H1 (cell line): ENCODE data around the gene F11R. TPM values are rescaled to one million over a fixed set of nuclear protein-coding genes. Genes with fewer than 3 reads are reported as not detected.
"Not testable (repeated sequence)": the region's sequence is repeated elsewhere in the genome, so short reads cannot be mapped to it uniquely, and the experiment has no call there.

ENCODE experiments used
- CTCF ChIA-PET: fragments of 300-600 bp; sonication (Branson Sonifier 250); formaldehyde crosslinking; loops from one replicate; lab custom pipeline; 2021; ENCODE audit not compliant: partially characterized antibody; lab: Charles Lee
- POLR2A ChIA-PET: fragments of 300-600 bp; sonication (Branson Sonifier 250); formaldehyde crosslinking; loops from one replicate; lab custom pipeline; 2021; ENCODE audit warnings: inconsistent platforms; ENCODE audit not compliant: partially characterized antibody; lab: Charles Lee
- DNase-seq, 2 experiments: peaks; one replicate each; pipeline versions ENCODE4 v3.0.0 to v3.0.0-alpha.2; 2010 to 2022; ENCODE audit warnings: low spot score in 2 of 2, low read depth in 1 of 2, mixed read lengths in 1 of 2
- FAIRE-seq: peaks from 2 replicates; lab custom pipeline; 2011; peaks lifted over from hg19 to GRCh38; lab: Jason Lieb, UNC
- H2AFZ ChIP-seq: 2 replicates; pipeline ENCODE4 v1.8.1; 2012; ENCODE audit warnings: low read length, inconsistent platforms
- H2AK5ac ChIP-seq: 2 replicates; pipeline ENCODE4 v1.6.1; 2013; ENCODE audit warnings: low read depth, low read length
- H2BK120ac ChIP-seq: replicated peaks from 2 replicates; pipeline ENCODE3; 2013; ENCODE audit warnings: low read depth, low read length, inconsistent platforms
- H2BK12ac ChIP-seq: 2 replicates; pipeline ENCODE4 v1.6.1; 2013; ENCODE audit warnings: low read depth, low read length
- H2BK15ac ChIP-seq: 2 replicates; pipeline ENCODE4 v1.6.1; 2013; ENCODE audit warnings: low read length
- H2BK20ac ChIP-seq: 2 replicates; pipeline ENCODE4 v1.6.1; 2013; ENCODE audit warnings: low read length
- H2BK5ac ChIP-seq: 2 replicates; pipeline ENCODE4 v1.6.1; 2013; ENCODE audit warnings: low read depth, low read length
- H3K14ac ChIP-seq: 2 replicates; pipeline ENCODE4 v1.6.1; 2013; ENCODE audit warnings: inconsistent platforms; ENCODE audit not compliant: insufficient read length
- H3K18ac ChIP-seq: 2 replicates; pipeline ENCODE4 v1.6.1; 2013; ENCODE audit warnings: low read length; ENCODE audit errors: extremely low read depth
- H3K23ac ChIP-seq: 2 replicates; pipeline ENCODE4 v1.6.1; 2013; ENCODE audit warnings: inconsistent platforms; ENCODE audit not compliant: insufficient read length
- H3K23me2 ChIP-seq: 2 replicates; pipeline ENCODE4 v1.6.1; 2013; ENCODE audit warnings: low read depth, low read length
- H3K27ac ChIP-seq: 2 replicates; pipeline ENCODE4 v1.6.1; 2011; ENCODE audit warnings: low read depth, low read length, inconsistent platforms
- H3K27me3 ChIP-seq, 4 experiments: replicated peaks in 1 of 4; 1 replicate in 1 of 4; 2 replicates in 3 of 4; pipeline versions ENCODE4 v1.6.1 to v1.8.1; 2011 to 2013; ENCODE audit warnings: low read length in 3 of 4, mild to moderate bottlenecking in 3 of 4, inconsistent platforms in 2 of 4, mixed read lengths in 2 of 4, moderate library complexity in 1 of 4; ENCODE audit not compliant: control insufficient read depth in 3 of 4, insufficient read depth in 3 of 4; ENCODE audit errors: extremely low read depth in 1 of 4
- H3K36me3 ChIP-seq, 4 experiments: 2 replicates each; pipeline versions ENCODE4 v1.6.1 to v1.8.1; 2011 to 2013; ENCODE audit warnings: mild to moderate bottlenecking in 4 of 4, low read length in 3 of 4, moderate library complexity in 2 of 4, control low read depth in 1 of 4, inconsistent platforms in 1 of 4; ENCODE audit not compliant: insufficient read depth in 4 of 4, control insufficient read depth in 2 of 4
- H3K4ac ChIP-seq: replicated peaks from 2 replicates; pipeline ENCODE3; 2013; ENCODE audit warnings: low read length, low read depth, mixed read lengths, inconsistent platforms; ENCODE audit not compliant: insufficient read length
- H3K4me1 ChIP-seq, 4 experiments: replicated peaks in 1 of 4; 1 replicate in 1 of 4; 2 replicates in 3 of 4; pipeline versions ENCODE4 v1.6.1 to v1.8.1; 2011 to 2013; ENCODE audit warnings: low read length in 3 of 4, inconsistent platforms in 2 of 4, mixed read lengths in 1 of 4; ENCODE audit not compliant: insufficient read depth in 4 of 4, control insufficient read depth in 3 of 4
- H3K4me2 ChIP-seq, 2 experiments: 2 replicates each; pipeline versions ENCODE4 v1.6.1 to v1.8.1; 2011 to 2013; ENCODE audit warnings: low read depth in 2 of 2, low read length in 2 of 2, control low read depth in 1 of 2, inconsistent platforms in 1 of 2, mild to moderate bottlenecking in 1 of 2; ENCODE audit not compliant: insufficient read depth in 1 of 2
- H3K4me3 ChIP-seq, 4 experiments: fragments of 200-600, 300-600 bp in 1 of 4; sonication (generic), shearing (Covaris generic), sonication (Bioruptor Twin) in 1 of 4; 2 replicates each; pipeline versions ENCODE4 v1.5.1 to v1.8.1; 2011 to 2016; ENCODE audit warnings: low read length in 4 of 4, low read depth in 3 of 4, control low read depth in 2 of 4, inconsistent platforms in 2 of 4, mild to moderate bottlenecking in 2 of 4, mixed read lengths in 1 of 4, moderate library complexity in 1 of 4; ENCODE audit not compliant: insufficient read depth in 2 of 4; ENCODE audit errors: extremely low read depth in 1 of 4
- H3K56ac ChIP-seq: replicated peaks from 2 replicates; pipeline ENCODE3; 2013; ENCODE audit warnings: low read depth, mild to moderate bottlenecking, mixed read lengths, low read length, inconsistent platforms; ENCODE audit not compliant: insufficient read length
- H3K79me1 ChIP-seq: 2 replicates; pipeline ENCODE4 v1.6.1; 2013; ENCODE audit warnings: low read depth, low read length, control low read depth
- H3K79me2 ChIP-seq, 2 experiments: 2 replicates each; pipeline versions ENCODE4 v1.6.1 to v1.8.1; 2012 to 2013; ENCODE audit warnings: low read length in 2 of 2, mild to moderate bottlenecking in 2 of 2, inconsistent platforms in 1 of 2; ENCODE audit not compliant: insufficient read depth in 2 of 2, control insufficient read depth in 1 of 2
- H3K9ac ChIP-seq, 4 experiments: replicated peaks in 1 of 4; 1 replicate in 1 of 4; 2 replicates in 3 of 4; pipeline versions ENCODE4 v1.6.1 to v1.8.1; 2011 to 2013; ENCODE audit warnings: low read depth in 3 of 4, low read length in 3 of 4, control low read depth in 2 of 4, mild to moderate bottlenecking in 2 of 4, moderate library complexity in 2 of 4, inconsistent platforms in 1 of 4; ENCODE audit errors: extremely low read depth in 1 of 4
- H3K9me3 ChIP-seq, 2 experiments: 2 replicates each; pipeline versions ENCODE4 v1.6.1 to v1.8.1; 2012 to 2013; ENCODE audit warnings: mild to moderate bottlenecking in 2 of 2, moderate library complexity in 2 of 2, control low read depth in 1 of 2, inconsistent platforms in 1 of 2, low read depth in 1 of 2, low read length in 1 of 2, mixed read lengths in 1 of 2; ENCODE audit not compliant: insufficient read depth in 2 of 2
- H4K20me1 ChIP-seq, 2 experiments: replicated peaks in 1 of 2; 2 replicates each; pipeline versions ENCODE3 to v1.8.1; 2011 to 2013; ENCODE audit warnings: inconsistent platforms in 2 of 2, low read length in 2 of 2, mild to moderate bottlenecking in 1 of 2; ENCODE audit not compliant: insufficient read depth in 2 of 2, control insufficient read depth in 1 of 2
- H4K5ac ChIP-seq: 2 replicates; pipeline ENCODE4 v1.6.1; 2013; ENCODE audit warnings: low read length, low read depth, mixed read lengths, inconsistent platforms; ENCODE audit not compliant: insufficient read length
- H4K8ac ChIP-seq: 2 replicates; pipeline ENCODE4 v1.8.0; 2013; ENCODE audit warnings: mild to moderate bottlenecking, moderate library complexity, low read length, inconsistent platforms; ENCODE audit not compliant: insufficient read depth; ENCODE audit errors: extremely low read depth
- H4K91ac ChIP-seq: replicated peaks from 2 replicates; pipeline ENCODE3; 2013; ENCODE audit warnings: low read length, mixed read lengths, inconsistent platforms; ENCODE audit not compliant: insufficient read length
- RFX5 ChIP-seq: IDR thresholded peaks from 2 replicates; pipeline ENCODE4 v1.6.1; 2011; ENCODE audit warnings: low read depth, low read length, improper control_type of control experiment, borderline replicate concordance
- RNF2 ChIP-seq: fragments of 200-900, 300-1000 bp; sonication (generic); IDR thresholded peaks from 2 replicates; pipeline ENCODE4 v1.7.1; 2016; ENCODE audit warnings: borderline replicate concordance, low read depth, mild to moderate bottlenecking, antibody characterized with exemption, low read length; ENCODE audit not compliant: poor library complexity, severe bottlenecking; ENCODE audit errors: missing control alignments
- SIRT6 ChIP-seq: IDR thresholded peaks from one replicate; pipeline ENCODE4 v1.7.1; 2012; ENCODE audit warnings: low read length, inconsistent platforms
- whole genome bisulfite sequencing, 2 experiments: shearing (Covaris generic) in 1 of 2; methylation state at CpG; one replicate each; pipeline versions ENCODE4 v1.1.6 to v1.1.7; 2013 to 2015; ENCODE audit warnings: low lambda C conversion rate in 2 of 2, mixed read lengths in 2 of 2, inconsistent platforms in 1 of 2, low coverage in 1 of 2, missing lambda C conversion rate in 1 of 2; ENCODE audit not compliant: insufficient replicate concordance in 2 of 2, insufficient coverage in 1 of 2, insufficient read length in 1 of 2; ENCODE audit errors: extremely low coverage in 1 of 2, missing lambda C conversion rate in 1 of 2; 5-methylcytosine and 5-hydroxymethylcytosine counted together
- polyA plus RNA-seq, 7 experiments: library from polyadenylated mRNA; depleted of rRNA in 3 of 7; stranded (reverse) in 5 of 7; unstranded in 2 of 7; fragments of >200 nt in 5 of 7; fragments of 200-250 nt in 2 of 7; gene quantifications; 1 replicate in 5 of 7; 2 replicates in 1 of 7; 4 replicates in 1 of 7; pipeline versions ENCODE4 v1.2.1 to v1.2.3, GENCODE V29; 2011 to 2013; ENCODE audit warnings: missing spikeins in 2 of 7, mixed read lengths in 2 of 7
- total RNA-seq: library from RNA; stranded (reverse); fragmentation: NEBNext Ultra II Directional; extraction: Animal tissue kit (Norgen Biotek cat#: 25700); gene quantifications from 2 replicates; pipeline ENCODE4 v1.2.1, GENCODE V29; 2021

Gene F11R
- total and polyA plus RNA-seq, 2 of the 8 experiments (the other 6 are each of a cell fraction or from before 2014, with no cell fraction given) = 159 to 200 TPM

DNA sequence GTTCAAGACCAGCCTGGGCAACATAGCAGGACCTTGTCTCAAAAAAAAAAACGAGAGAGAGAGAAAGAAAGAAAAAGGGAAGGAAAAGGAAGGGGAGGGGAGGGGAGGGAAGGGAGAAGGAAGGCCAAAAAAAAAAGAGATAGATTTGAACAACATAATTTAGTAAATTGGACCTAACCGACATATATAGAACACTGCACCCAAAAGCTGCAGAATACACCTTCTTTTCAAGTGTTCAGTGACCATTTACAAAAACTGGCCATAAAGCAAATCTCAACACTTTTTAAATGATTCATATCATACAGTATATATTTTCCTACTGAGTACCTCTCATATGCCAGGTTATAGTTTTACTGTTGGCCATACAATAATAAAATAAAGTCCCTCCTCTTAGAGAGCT lies 10.9 kb upstream of the F11R start (continued):
- TF ChIP-seq RFX5 = no peak
- TF ChIP-seq SIRT6 = no peak
- TF ChIP-seq RNF2 = no peak
- TF ChIP-seq, all 59 proteins: peak for 0

DNA sequence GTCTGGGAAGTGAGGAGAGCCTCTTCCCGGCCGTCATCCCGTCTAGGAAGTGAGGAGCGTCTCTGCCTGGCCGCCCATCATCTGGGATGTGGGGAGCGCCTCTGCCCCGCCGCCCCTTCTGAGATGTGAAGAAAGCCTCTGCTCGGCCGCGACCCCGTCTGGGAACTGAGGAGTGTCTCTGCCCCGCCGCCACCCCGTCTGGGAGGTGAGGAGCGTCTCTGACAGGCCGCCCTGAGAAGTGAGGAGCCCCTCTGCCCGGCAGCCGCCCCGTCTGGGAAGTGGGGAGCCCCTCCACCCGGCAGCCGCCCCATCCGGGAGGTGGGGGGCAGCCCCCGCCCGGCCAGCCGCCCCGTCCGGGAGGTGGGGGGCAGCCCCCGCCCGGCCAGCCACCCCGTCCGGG lies 8.5 kb upstream of the F11R start:
- H2BK120ac ChIP-seq, H2BK5ac ChIP-seq, H4K5ac ChIP-seq, H4K91ac ChIP-seq, DNase-seq, H2BK12ac ChIP-seq, H3K27ac ChIP-seq, H4K20me1 ChIP-seq, H3K56ac ChIP-seq, CTCF ChIA-PET, H3K18ac ChIP-seq, H3K79me1 ChIP-seq, H4K8ac ChIP-seq, H3K79me2 ChIP-seq, H3K23ac ChIP-seq, FAIRE-seq, H3K4me1 ChIP-seq, H3K9ac ChIP-seq, POLR2A ChIA-PET, H2AFZ ChIP-seq, H3K14ac ChIP-seq, H2AK5ac ChIP-seq, H3K36me3 ChIP-seq, H3K23me2 ChIP-seq, H3K4ac ChIP-seq, H3K4me3 ChIP-seq, H2BK15ac ChIP-seq, H3K27me3 ChIP-seq, H2BK20ac ChIP-seq, H3K4me2 ChIP-seq: not testable (repeated sequence)
- 96% methylated on average over 9 of the region's 32 CpGs; no CpG with 5 or more reads in 1 of the 2 experiments for WGBS, 2 experiments
- H3K9me3 ChIP-seq = peaks cover 0 to 11% of the 10 kb centered on the region in 2 experiments; a peak in 1 of 4 replicates
